ENCODE measurements around the gene NRXN3. TPM values are rescaled to one million over a fixed set of nuclear protein-coding genes. Genes with fewer than 3 reads are reported as not detected.

NRXN3 gene
- total and polyA plus RNA-seq, 2 experiments from 2014 or later, result 1.0 to 1.8 TPM

GRCh38 chr14:78543433-78543832, 373.3 kb downstream of the NRXN3 start:
- DNase-seq (ENCODE audit: low spot score) (no peak), ATAC-seq (no peak)
- no peaks in the 10 kb centered on the region for H3K27me3 Mint-ChIP-seq (ENCODE audit: insufficient read depth, low read depth, poor library complexity)
- peaks cover 3% of the 10 kb centered on the region; the same call in 1 of the 3 replicates for H3K4me1 Mint-ChIP-seq
- Histone ChIP-seq H3K79me2 (replicated peaks; ENCODE audit: insufficient read depth) (no peaks in the 10 kb centered on the region), H2AFZ (no peak overlapping the region), H4K20me1 (replicated peaks; ENCODE audit: insufficient read depth) (no peaks in the 10 kb centered on the region), H3K4me3 (no peak overlapping the region), H3F3A (replicated peaks; ENCODE audit: low read depth) (no peaks in the 10 kb centered on the region), H3K36me3 (ENCODE audit: insufficient read depth) (no peaks in the 10 kb centered on the region), H3K9me2 (ENCODE audit: insufficient read depth) (no peaks in the 10 kb centered on the region), H3K4me1 (ENCODE audit: insufficient read depth) (no peaks in the 10 kb centered on the region), H3K4me2 (no peak overlapping the region), H3K27me3 (ENCODE audit: insufficient read depth) (no peaks in the 10 kb centered on the region), H3K27ac (ENCODE audit: low read depth) (no peak overlapping the region)
- no peaks in the 10 kb centered on the region for H3K36me3 Mint-ChIP-seq (ENCODE audit: low read depth)
- H3K4me3 Mint-ChIP-seq, result no peak overlapping the region
- H3K27ac Mint-ChIP-seq, result no peak overlapping the region
- H3K9me3 Mint-ChIP-seq, result peaks cover 6% of the 10 kb centered on the region; the same call in 2 of the 3 replicates
- TF ChIP-seq EZH2phosphoT487 (IDR thresholded peaks at IDR 0.05; ENCODE audit: unreplicated experiment) (no peak), ZNF114 (CRISPR knock-in tag; IDR thresholded peaks at IDR 0.05) (no peak), REST (IDR thresholded peaks at IDR 0.05; ENCODE audit: unreplicated experiment) (no peak), CREB1 (CRISPR knock-in tag; IDR thresholded peaks at IDR 0.05; ENCODE audit: low read depth) (no peak), STAT1 (IDR thresholded peaks at IDR 0.05; ENCODE audit: unreplicated experiment) (no peak), ZNF331 (CRISPR knock-in tag; IDR thresholded peaks at IDR 0.05; ENCODE audit: low read depth) (no peak), ETS1 (IDR thresholded peaks at IDR 0.05) (no peak), EZH2 (IDR thresholded peaks at IDR 0.05; ENCODE audit: low read depth, unreplicated experiment) (no peak)

GRCh38 chr14:78561074-78561473, 390.9 kb downstream of the NRXN3 start:
- no peaks in the 10 kb centered on the region for H3K27me3 ChIP-seq (ENCODE audit: insufficient read depth)
- no peaks in the 10 kb centered on the region for H4K20me1 ChIP-seq (replicated peaks; ENCODE audit: insufficient read depth)
- no peak overlapping the region for H3K4me2 ChIP-seq
- no peaks in the 10 kb centered on the region for H3K36me3 ChIP-seq (ENCODE audit: insufficient read depth)
- no peaks in the 10 kb centered on the region for H3K9me2 ChIP-seq (ENCODE audit: insufficient read depth)
- DNase-seq (ENCODE audit: low spot score), result no peak
- Mint-ChIP-seq H3K27ac (no peak overlapping the region), H3K36me3 (ENCODE audit: low read depth) (no peaks in the 10 kb centered on the region), H3K9me3 (no peaks in the 10 kb centered on the region), H3K27me3 (ENCODE audit: insufficient read depth, low read depth, poor library complexity) (no peaks in the 10 kb centered on the region), H3K4me1 (peaks cover 15% of the 10 kb centered on the region; the same call in 2 of the 3 replicates), H3K4me3 (no peak overlapping the region)
- H3K4me1 ChIP-seq (ENCODE audit: insufficient read depth), result peaks cover 9% of the 10 kb centered on the region
- no peaks in the 10 kb centered on the region for H3K79me2 ChIP-seq (replicated peaks; ENCODE audit: insufficient read depth)
- H3K27ac ChIP-seq (ENCODE audit: low read depth), result no peak overlapping the region
- ATAC-seq, result no peak
- no peak overlapping the region for H3K4me3 ChIP-seq
- H3F3A ChIP-seq (replicated peaks; ENCODE audit: low read depth), result no peaks in the 10 kb centered on the region
- no peak overlapping the region for H2AFZ ChIP-seq
- TF ChIP-seq CTCF (conservative IDR thresholded peaks at IDR 0.05; ENCODE audit: low read depth in 2 of 2), result no peak
- no peak for TF ChIP-seq ETS1 (IDR thresholded peaks at IDR 0.05)
- no peak for TF ChIP-seq EZH2 (IDR thresholded peaks at IDR 0.05; ENCODE audit: low read depth, unreplicated experiment)
- no peak for TF ChIP-seq ZNF331 (CRISPR knock-in tag; IDR thresholded peaks at IDR 0.05; ENCODE audit: low read depth)

Data from GM23338 (cell line).